PC-9 (cell line): Measurements from ENCODE around the gene RANBP10.

ENCODE experiments used
- EZH2 ChIP-seq: fragments of 200-600 bp; sonication (generic); IDR thresholded peaks from 2 replicates; pipeline ENCODE4 v1.8.0; 2017; ENCODE audit warnings: antibody characterized with exemption, low read depth
- TF ChIP-seq, protein P1 (sequence below): fragments of 200-600 bp; sonication (generic); conservative IDR thresholded peaks from 2 replicates; pipeline ENCODE4 v1.6.1; 2017; ENCODE audit warnings: mixed run types, antibody characterized with exemption, mild to moderate bottlenecking, moderate library complexity

DNA sequence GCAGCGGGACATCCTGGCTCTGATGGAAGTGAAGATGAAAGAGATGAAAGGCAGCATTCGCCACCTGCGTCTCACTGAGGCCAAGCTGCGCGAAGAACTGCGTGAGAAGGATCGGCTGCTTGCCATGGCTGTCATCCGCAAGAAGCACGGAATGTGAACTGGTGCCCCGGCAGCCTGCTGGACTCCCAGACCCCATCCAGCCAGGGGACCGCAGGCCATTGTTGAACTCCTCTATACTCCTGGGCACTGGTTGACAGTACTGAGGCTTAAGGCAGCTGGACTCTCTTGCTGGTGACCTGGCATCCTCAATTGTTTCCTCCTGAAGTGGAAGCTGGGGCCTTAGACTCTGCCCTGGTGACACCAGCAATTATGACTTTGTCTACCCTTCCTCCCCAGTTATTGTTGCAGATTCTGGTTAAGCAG is 37.0 kb upstream of the RANBP10 start:
- TF ChIP-seq, protein P1, sequence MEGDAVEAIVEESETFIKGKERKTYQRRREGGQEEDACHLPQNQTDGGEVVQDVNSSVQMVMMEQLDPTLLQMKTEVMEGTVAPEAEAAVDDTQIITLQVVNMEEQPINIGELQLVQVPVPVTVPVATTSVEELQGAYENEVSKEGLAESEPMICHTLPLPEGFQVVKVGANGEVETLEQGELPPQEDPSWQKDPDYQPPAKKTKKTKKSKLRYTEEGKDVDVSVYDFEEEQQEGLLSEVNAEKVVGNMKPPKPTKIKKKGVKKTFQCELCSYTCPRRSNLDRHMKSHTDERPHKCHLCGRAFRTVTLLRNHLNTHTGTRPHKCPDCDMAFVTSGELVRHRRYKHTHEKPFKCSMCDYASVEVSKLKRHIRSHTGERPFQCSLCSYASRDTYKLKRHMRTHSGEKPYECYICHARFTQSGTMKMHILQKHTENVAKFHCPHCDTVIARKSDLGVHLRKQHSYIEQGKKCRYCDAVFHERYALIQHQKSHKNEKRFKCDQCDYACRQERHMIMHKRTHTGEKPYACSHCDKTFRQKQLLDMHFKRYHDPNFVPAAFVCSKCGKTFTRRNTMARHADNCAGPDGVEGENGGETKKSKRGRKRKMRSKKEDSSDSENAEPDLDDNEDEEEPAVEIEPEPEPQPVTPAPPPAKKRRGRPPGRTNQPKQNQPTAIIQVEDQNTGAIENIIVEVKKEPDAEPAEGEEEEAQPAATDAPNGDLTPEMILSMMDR, result no peak
- no peak for TF ChIP-seq EZH2
